Measurements from ENCODE around the gene GLS. TPM values are rescaled to one million over a fixed set of nuclear protein-coding genes. Genes with fewer than 3 reads are reported as not detected.

GLS gene
- total and polyA plus RNA-seq, 2 of the 13 experiments (the other 11 are each of a cell fraction or from before 2014, with no cell fraction given), result 78.6 to 183 TPM

GRCh38 chr2:190862571-190862991, 18.0 kb upstream of the GLS start (continued):
- TF ChIP-seq MAFK (conservative IDR thresholded peaks at IDR 0.05 in 1 of 2, IDR thresholded peaks at IDR 0.05 in 1 of 2; ENCODE audit: low read length in 2 of 2) (peak; percentile 46), ZC3H13 (CRISPR knock-in tag; IDR thresholded peaks at IDR 0.05) (no peak), SP140L (CRISPR knock-in tag; IDR thresholded peaks at IDR 0.05; ENCODE audit: borderline replicate concordance) (no peak), HNF4A (CRISPR knock-in tag; IDR thresholded peaks at IDR 0.05) (peak; percentile 71), AKNA (CRISPR knock-in tag; IDR thresholded peaks at IDR 0.05; ENCODE audit: borderline replicate concordance) (no peak)

- H3K36me3 ChIP-seq (replicated peaks in 1 of 2; ENCODE audit: control insufficient read depth in 1 of 2, insufficient read depth in 2 of 2, low read length in 2 of 2), result no peaks in the 10 kb centered on the region
- peaks cover 0 to 14% of the 10 kb centered on the region in 2 experiments; a peak in 2 of 5 replicates for H3K27me3 ChIP-seq (ENCODE audit: control insufficient read depth in 1 of 2, insufficient read depth in 2 of 2, low read length in 2 of 2)
- FAIRE-seq (no peak), DNase-seq (ENCODE audit: low spot score) (no peak), ATAC-seq (peak; percentile 73)
- intact Hi-C loops (cut with micrococcal nuclease; ENCODE audit: unreplicated experiment) (no loop called here), in situ Hi-C loops (cut with HindIII; ENCODE audit: extremely low pct_ligation_motif_present, low pct_unique_long_range_greater_than_20kb) (no loop called here)
- no peaks in the 10 kb centered on the region for H4K20me1 ChIP-seq (ENCODE audit: insufficient read depth, low read length)
- ChIA-PET CTCF (ENCODE audit: low intra/inter-chr PET ratio, low total read pairs) (no interaction called here), POLR2A (no interaction called here)
- no peak overlapping the region for H3K4me2 ChIP-seq (ENCODE audit: low read depth, low read length)
- no peak overlapping the region for H3K4me3 ChIP-seq (replicated peaks in 1 of 3; ENCODE audit: insufficient read depth in 1 of 3, low read depth in 2 of 3, low read length in 3 of 3)
- no peak overlapping the region for H2AFZ ChIP-seq (ENCODE audit: low read length)
- H3K9me3 ChIP-seq (ENCODE audit: low read length), result 0 out of 2 replicates have a peak, but pooled peaks cover 4% of the 10 kb centered on the region
- H3K4me1 ChIP-seq (ENCODE audit: insufficient read depth, low read length), result peaks cover 26% of the 10 kb centered on the region
- no TSS peak for BruUV-seq (replicated peaks)
- no peaks in the 10 kb centered on the region for H3K79me2 ChIP-seq (ENCODE audit: insufficient read depth, low read length)
- WGBS (ENCODE audit: low lambda C conversion rate), result 1% methylated on average over 3 of the region's 3 CpGs
- no peak overlapping the region for H3K27ac ChIP-seq (ENCODE audit: extremely low read length, insufficient read depth, low read length)
- no peak overlapping the region for H3K9ac ChIP-seq (ENCODE audit: insufficient read depth, low read depth, low read length)
- TF ChIP-seq MTERF4 (CRISPR knock-in tag; IDR thresholded peaks at IDR 0.05), result no peak
- no peak for TF ChIP-seq ZNF800 (CRISPR knock-in tag; IDR thresholded peaks at IDR 0.05)
- TF ChIP-seq NFAT5 (CRISPR knock-in tag; IDR thresholded peaks at IDR 0.05), result no peak
- peak; percentile 76 for TF ChIP-seq BHLHE40 (IDR thresholded peaks at IDR 0.05; ENCODE audit: low read length)
- TF ChIP-seq SMC3 (IDR thresholded peaks at IDR 0.05; ENCODE audit: low read length), result no peak
Observed at GRCh38 chr2:190863946-190864345, 16.7 kb upstream of the GLS start.

Measured in HepG2 (cell line).